ENCODE data around the gene SUGP2.

DNA sequence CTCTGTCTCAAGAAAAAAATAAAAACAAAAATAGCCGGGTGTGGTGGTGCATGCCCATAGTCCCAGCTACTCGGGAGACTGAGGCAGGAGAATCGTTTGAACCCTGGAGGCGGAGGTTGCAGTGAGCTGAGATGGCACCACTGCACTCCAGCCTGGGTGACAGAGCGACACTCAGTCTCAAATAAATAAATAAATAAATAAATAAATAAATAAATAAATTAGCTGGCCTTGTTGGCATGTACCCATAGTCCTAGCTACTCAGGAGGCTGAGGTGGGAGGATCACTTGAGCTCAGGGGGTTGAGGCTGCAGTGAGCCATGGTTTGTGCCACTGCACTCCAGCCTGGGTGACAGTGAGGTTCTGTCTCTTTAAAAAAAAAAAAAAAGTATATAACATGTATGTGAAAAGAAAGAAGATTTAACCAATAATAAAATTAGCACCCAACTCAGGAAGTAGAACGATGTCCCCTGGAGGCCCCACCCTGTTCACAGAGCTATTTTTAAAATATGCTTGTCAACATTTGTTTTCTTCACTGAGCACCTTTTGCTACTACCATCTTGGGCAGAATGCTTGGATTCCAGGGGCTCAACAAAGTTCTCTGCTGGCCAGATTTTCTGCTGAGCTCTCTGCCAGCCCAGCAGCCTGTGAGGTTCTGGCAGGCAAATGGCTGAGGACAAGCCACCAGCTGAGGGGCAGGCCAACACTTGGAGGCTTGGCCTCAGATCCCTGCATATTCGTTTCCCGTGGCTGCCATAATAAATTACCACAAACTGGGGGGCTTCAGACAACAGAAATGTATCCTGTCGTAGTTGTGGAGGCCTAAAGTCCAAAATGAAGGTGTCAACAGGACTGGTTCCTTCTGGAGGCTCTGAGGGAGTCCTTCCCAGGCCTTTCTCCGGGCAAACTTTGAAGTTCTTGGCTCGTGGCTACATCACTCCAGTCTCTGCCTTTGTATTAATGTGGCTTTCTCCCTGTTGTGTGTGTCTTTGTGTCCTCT, 35.6 kb upstream of the SUGP2 start:
- TF ChIP-seq, protein P1, sequence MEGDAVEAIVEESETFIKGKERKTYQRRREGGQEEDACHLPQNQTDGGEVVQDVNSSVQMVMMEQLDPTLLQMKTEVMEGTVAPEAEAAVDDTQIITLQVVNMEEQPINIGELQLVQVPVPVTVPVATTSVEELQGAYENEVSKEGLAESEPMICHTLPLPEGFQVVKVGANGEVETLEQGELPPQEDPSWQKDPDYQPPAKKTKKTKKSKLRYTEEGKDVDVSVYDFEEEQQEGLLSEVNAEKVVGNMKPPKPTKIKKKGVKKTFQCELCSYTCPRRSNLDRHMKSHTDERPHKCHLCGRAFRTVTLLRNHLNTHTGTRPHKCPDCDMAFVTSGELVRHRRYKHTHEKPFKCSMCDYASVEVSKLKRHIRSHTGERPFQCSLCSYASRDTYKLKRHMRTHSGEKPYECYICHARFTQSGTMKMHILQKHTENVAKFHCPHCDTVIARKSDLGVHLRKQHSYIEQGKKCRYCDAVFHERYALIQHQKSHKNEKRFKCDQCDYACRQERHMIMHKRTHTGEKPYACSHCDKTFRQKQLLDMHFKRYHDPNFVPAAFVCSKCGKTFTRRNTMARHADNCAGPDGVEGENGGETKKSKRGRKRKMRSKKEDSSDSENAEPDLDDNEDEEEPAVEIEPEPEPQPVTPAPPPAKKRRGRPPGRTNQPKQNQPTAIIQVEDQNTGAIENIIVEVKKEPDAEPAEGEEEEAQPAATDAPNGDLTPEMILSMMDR (IDR thresholded peaks at IDR 0.05) = no peak
- no peak for TF ChIP-seq POLR2AphosphoS5 (IDR thresholded peaks at IDR 0.05)

All from prostate gland (tissue), 2 donors.